ENCODE measurements around the gene TIAM1.

TIAM1 gene

DNA sequence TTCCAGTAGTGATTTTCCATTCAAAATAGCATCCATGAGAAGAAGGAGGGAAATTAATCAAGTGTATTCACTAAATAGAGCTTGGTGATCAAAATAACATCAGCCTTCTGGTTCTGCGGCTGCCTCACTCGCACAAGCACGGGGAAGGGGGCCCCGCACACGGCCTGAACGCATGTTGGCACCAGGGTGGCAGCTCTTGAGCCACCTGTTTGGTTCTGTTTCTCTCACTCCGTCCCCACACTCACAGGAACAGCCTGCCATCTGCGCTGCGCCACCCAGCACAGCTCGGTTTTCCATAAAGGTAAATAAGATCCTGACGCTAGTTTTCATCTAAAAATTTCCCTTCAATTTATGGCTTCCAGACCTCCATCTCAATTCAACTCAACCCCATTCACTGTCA lies 49.4 kb downstream of the TIAM1 start:
- TF ChIP-seq, protein P1, sequence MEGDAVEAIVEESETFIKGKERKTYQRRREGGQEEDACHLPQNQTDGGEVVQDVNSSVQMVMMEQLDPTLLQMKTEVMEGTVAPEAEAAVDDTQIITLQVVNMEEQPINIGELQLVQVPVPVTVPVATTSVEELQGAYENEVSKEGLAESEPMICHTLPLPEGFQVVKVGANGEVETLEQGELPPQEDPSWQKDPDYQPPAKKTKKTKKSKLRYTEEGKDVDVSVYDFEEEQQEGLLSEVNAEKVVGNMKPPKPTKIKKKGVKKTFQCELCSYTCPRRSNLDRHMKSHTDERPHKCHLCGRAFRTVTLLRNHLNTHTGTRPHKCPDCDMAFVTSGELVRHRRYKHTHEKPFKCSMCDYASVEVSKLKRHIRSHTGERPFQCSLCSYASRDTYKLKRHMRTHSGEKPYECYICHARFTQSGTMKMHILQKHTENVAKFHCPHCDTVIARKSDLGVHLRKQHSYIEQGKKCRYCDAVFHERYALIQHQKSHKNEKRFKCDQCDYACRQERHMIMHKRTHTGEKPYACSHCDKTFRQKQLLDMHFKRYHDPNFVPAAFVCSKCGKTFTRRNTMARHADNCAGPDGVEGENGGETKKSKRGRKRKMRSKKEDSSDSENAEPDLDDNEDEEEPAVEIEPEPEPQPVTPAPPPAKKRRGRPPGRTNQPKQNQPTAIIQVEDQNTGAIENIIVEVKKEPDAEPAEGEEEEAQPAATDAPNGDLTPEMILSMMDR (IDR thresholded peaks at IDR 0.05; ENCODE audit: low read depth, low read length), result no peak
- DNase-seq (ENCODE audit: extremely low read depth, low read depth), result no peak

DNA sequence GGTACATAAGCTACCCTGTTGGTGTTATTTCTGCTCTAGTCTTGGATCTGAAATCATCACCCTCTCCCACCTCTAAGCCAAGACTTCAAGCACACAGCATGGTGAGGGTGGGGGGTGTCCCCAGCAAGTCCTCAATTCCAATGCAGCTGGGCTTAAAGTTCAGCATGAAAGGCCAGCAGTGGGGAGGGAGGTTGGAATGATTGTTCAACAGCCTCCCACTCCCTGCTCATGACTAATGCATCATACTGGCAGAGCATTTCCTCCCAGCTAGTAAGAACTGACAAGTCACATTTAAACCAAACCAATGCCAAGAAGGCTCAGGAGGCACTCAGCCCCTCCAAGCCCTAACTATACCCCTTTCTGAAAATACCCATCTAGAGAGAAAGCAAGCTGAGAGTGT lies 50.1 kb downstream of the TIAM1 start:
- DNase-seq (ENCODE audit: extremely low read depth, low read depth), result peak; percentile 18

DNA sequence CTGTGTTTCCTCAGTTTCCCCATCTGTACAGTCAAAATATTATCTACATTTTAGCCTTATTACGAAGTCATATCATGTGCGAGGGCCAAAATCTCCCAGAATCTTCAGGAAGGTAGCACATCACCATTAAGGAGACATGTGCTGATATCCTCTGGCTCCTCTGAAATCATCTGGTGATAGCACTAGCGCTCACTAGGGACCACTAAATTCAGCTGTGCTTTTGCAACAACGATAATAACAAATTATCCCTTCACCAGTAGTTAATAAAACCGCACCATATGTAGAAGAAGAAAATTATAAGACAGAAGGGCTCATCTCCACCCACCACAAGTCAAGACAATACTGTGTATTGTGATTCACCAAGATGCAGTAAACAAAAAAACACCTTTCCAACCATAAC lies 53.3 kb downstream of the TIAM1 start:
- TF ChIP-seq, protein P1 (IDR thresholded peaks at IDR 0.05; ENCODE audit: low read depth, low read length), result no peak
- DNase-seq (ENCODE audit: extremely low read depth, low read depth), result no peak

More for the DNA sequence above, 50.1 kb downstream of the TIAM1 start:
- TF ChIP-seq, protein P1 (IDR thresholded peaks at IDR 0.05; ENCODE audit: low read depth, low read length), result no peak

DNA sequence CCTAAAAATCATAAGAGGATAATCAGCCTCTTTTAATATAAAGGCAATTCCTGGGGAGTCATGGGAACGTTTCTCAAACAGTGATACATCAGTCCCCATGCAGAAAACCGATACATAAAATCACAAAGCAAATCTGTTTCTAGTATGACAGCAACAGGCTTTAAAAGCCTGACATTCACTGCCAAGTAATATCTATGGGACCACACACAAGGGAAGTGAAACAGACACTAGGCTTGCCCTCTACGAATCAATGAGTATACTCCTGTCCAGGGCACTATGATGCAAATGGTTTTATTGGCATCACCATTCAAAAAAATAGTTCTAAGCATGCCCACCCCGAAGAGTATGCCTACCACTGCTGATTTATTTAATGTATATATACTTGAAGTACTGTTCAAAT lies 54.4 kb downstream of the TIAM1 start:
- TF ChIP-seq, protein P1 (IDR thresholded peaks at IDR 0.05; ENCODE audit: low read depth, low read length), result no peak
- DNase-seq (ENCODE audit: extremely low read depth, low read depth), result no peak

DNA sequence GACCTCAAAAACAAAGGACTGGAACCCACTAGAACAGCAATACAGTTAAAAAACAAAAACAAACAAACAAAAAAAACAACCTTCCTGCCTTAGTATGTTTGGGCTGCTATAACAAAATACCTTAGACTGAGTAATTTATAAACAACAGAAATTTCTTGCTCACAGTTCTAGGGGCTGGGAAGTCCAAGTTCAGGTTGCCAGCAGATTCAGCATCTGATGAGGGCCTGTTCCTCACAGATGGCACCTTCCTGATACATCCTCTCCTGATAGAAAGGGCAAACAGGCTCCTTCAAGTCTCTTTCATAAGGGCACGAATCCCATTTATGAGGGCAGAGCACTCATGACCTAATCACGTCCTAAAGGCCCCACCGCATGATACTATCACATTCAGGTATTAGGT lies 55.9 kb downstream of the TIAM1 start:
- no peak for DNase-seq (ENCODE audit: extremely low read depth, low read depth)
- TF ChIP-seq, protein P1 (IDR thresholded peaks at IDR 0.05; ENCODE audit: low read depth, low read length), result no peak

DNA sequence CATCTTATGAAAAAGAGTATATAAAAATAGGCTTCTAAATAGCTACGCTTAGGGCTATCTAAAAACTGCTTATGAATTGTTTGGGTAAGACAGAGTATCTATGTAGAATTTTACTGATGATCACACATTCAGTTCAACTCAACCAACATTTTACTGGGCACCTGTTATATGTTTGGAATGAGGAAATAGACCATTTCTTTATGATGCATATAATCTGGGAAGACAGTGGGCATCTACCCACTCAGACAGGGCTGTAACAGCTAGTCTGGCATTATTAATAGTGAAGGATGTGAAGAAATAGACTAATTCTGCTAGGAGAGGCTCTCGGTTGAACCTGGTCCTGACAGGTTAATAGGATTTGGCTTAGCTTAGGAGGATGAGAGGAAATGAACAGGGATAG lies 56.9 kb downstream of the TIAM1 start:
- TF ChIP-seq, protein P1 (IDR thresholded peaks at IDR 0.05; ENCODE audit: low read depth, low read length), result no peak
- DNase-seq (ENCODE audit: extremely low read depth, low read depth), result no peak

DNA sequence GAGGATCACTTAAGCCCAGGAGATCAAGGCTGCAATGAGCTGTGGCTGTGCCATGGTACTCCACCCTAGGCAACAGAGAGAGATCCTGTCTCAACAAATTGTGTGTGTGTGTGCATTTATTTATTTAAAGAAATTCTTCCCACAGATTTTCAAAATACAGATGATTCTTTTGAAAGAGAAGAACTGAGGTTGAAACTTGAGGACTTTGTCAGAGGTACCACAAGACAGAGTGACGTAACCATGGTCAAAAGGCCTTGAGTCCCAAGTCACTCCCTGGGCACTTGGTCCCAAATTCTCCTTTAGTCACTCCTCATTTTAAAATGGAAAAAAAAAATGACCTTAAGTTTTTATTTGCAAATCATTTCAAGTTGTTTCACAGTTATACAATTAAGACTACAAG lies 57.4 kb downstream of the TIAM1 start:
- TF ChIP-seq, protein P1 (IDR thresholded peaks at IDR 0.05; ENCODE audit: low read depth, low read length), result no peak
- no peak for DNase-seq (ENCODE audit: extremely low read depth, low read depth)
